HepG2 (cell line): ENCODE measurements around the gene CKAP2L. TPM values are rescaled to one million over a fixed set of nuclear protein-coding genes. Genes with fewer than 3 reads are reported as not detected.

Experiments used
- KAT7 ChIP-seq: IDR thresholded peaks from 2 replicates; pipeline ENCODE4 v1.6.1; 2018; ENCODE audit warnings: borderline replicate concordance, missing compliant biosample characterization
- KDM1A ChIP-seq: IDR thresholded peaks from 2 replicates; pipeline ENCODE4 v1.6.1; 2016; ENCODE audit warnings: missing compliant biosample characterization
- MBD4 ChIP-seq: IDR thresholded peaks from 2 replicates; pipeline ENCODE4 v1.6.1; 2012; ENCODE audit warnings: low read length, inconsistent platforms, borderline replicate concordance
- MYC ChIP-seq: sonication (generic); formaldehyde crosslinking; IDR thresholded peaks from 2 replicates; pipeline ENCODE4 v1.9.0; 2021; ENCODE audit warnings: missing genetic modification reagents, borderline replicate concordance
- NKX3-1 ChIP-seq: sonication (generic); formaldehyde crosslinking; IDR thresholded peaks from 2 replicates; pipeline ENCODE4 v1.5.0; 2020; ENCODE audit warnings: missing genetic modification reagents
- RARA ChIP-seq: IDR thresholded peaks from 2 replicates; pipeline ENCODE4 v1.6.1; 2016; ENCODE audit warnings: missing genetic modification reagents, missing compliant biosample characterization
- SALL1 ChIP-seq: sonication (generic); formaldehyde crosslinking; IDR thresholded peaks from 2 replicates; pipeline ENCODE4 v1.8.0; 2022; ENCODE audit warnings: mild to moderate bottlenecking, missing genetic modification reagents
- SAP130 ChIP-seq: IDR thresholded peaks from 2 replicates; pipeline ENCODE4 v1.6.1; 2016; ENCODE audit warnings: low read depth
- TGIF2 ChIP-seq: IDR thresholded peaks from 2 replicates; pipeline ENCODE4 v1.6.1; 2016; ENCODE audit warnings: control low read depth, missing compliant biosample characterization
- ZFP62 ChIP-seq: sonication (generic); formaldehyde crosslinking; IDR thresholded peaks from 2 replicates; pipeline ENCODE4 v1.4.0; 2020; ENCODE audit warnings: missing genetic modification reagents
- ZNF101 ChIP-seq: sonication (generic); formaldehyde crosslinking; IDR thresholded peaks from 2 replicates; pipeline ENCODE4 v1.4.0; 2020; ENCODE audit warnings: mild to moderate bottlenecking, low read depth, missing genetic modification reagents, borderline replicate concordance
- ZNF607 ChIP-seq: sonication (generic); formaldehyde crosslinking; IDR thresholded peaks from 2 replicates; pipeline ENCODE4 v1.5.1; 2020; ENCODE audit warnings: missing genetic modification reagents, mild to moderate bottlenecking, borderline replicate concordance
- ZNF678 ChIP-seq: sonication (generic); formaldehyde crosslinking; IDR thresholded peaks from 2 replicates; pipeline ENCODE4 v1.4.0; 2020; ENCODE audit warnings: mild to moderate bottlenecking, missing genetic modification reagents
- ZNF879 ChIP-seq: sonication (generic); formaldehyde crosslinking; IDR thresholded peaks from 2 replicates; pipeline ENCODE4 v1.8.1; 2023; ENCODE audit warnings: missing genetic modification reagents
- ZNF883 ChIP-seq: sonication (generic); formaldehyde crosslinking; IDR thresholded peaks from 2 replicates; pipeline ENCODE4 v1.5.1; 2020; ENCODE audit warnings: mild to moderate bottlenecking, missing genetic modification reagents; ENCODE audit errors: not compliant biosample characterization
- polyA plus RNA-seq, 8 experiments: library from polyadenylated mRNA; depleted of rRNA in 3 of 8; stranded (reverse) in 7 of 8; unstranded in 1 of 8; fragments of >200 nt; fragmentation: Illumina TruSeq in 4 of 8; extraction: Trizol in 4 of 8; gene quantifications; 2 replicates each; pipeline versions ENCODE4 v1.2.1 to v1.2.3, GENCODE V29; 2011 to 2016; ENCODE audit warnings: low read depth in 4 of 8, missing spikeins in 1 of 8, mixed read lengths in 1 of 8; ENCODE audit not compliant: insufficient read depth in 1 of 8
- total RNA-seq, 5 experiments: library from RNA; depleted of rRNA; stranded (reverse); fragments of >200 nt; fragmentation: Illumina TruSeq; extraction: Trizol; gene quantifications; 2 replicates each; pipeline ENCODE4 v1.2.3, GENCODE V29; 2016; ENCODE audit warnings: low read depth in 1 of 5
- TF ChIP-seq, protein P1 (sequence below): sonication (generic); formaldehyde crosslinking; conservative IDR thresholded peaks from 2 replicates; pipeline ENCODE4 v1.4.0; 2020; ENCODE audit warnings: mild to moderate bottlenecking, missing genetic modification reagents, moderate library complexity
- TF ChIP-seq, protein P2 (sequence below): sonication (generic); formaldehyde crosslinking; IDR thresholded peaks from 2 replicates; pipeline ENCODE4 v1.5.0; 2020; ENCODE audit warnings: mild to moderate bottlenecking, missing genetic modification reagents
- TF ChIP-seq, protein P3 (sequence below): sonication (generic); formaldehyde crosslinking; IDR thresholded peaks from 2 replicates; pipeline ENCODE4 v1.4.0; 2020; ENCODE audit warnings: missing genetic modification reagents, low read depth, mild to moderate bottlenecking, borderline replicate concordance
- TF ChIP-seq, protein P4 (sequence below): sonication (generic); formaldehyde crosslinking; IDR thresholded peaks from 2 replicates; pipeline ENCODE4 v1.4.0; 2020; ENCODE audit warnings: missing genetic modification reagents
- TF ChIP-seq, protein P5 (sequence below): fragments of 450-650 bp; IDR thresholded peaks from 2 replicates; pipeline ENCODE4 v1.6.1; 2017

The CKAP2L gene
- total and polyA plus RNA-seq, 2 of the 13 experiments (the other 11 are each of a cell fraction or from before 2014, with no cell fraction given): 7.1 to 9.5 TPM

DNA sequence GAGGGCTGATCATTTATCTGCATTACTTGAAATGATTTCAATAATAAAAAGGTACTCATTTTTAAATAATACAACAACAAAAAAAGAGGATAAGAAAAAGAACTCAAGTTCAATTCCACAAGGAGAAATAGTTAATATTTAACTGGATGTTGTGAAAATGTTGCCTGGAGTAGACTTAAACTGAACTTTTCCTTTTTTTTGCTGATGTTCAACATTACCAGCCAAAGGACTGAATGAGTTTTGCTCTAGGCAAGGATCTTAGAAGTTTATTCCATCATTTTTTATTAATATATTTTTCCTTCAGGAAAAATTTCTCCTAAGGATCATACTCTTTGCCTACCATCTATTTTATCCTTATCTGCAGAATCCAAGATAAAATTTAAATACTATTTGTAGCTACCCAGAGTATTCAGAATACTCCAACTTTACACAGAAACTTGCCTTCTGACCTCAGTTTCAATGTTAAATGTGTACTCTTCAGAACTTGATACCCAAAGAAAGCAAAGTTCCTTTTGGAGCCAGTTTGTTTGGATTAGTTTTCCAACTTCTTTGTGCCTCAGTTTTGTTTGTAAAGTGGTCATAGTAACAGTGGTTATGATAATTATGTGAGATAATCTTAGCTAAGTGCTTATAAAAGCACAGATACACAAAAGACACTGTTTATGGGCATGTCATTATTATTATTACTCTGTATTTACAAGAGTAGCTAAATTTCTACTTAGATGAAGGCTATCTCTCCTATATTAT lies 12.8 kb downstream of the CKAP2L start (continued):
- TF ChIP-seq KAT7 (CRISPR knock-in tag) (no peak), SALL1 (no peak), SAP130 (CRISPR knock-in tag) (no peak), ZFP62 (no peak), ZNF879 (CRISPR knock-in tag) (no peak), NKX3-1 (CRISPR knock-in tag) (no peak), KDM1A (no peak), MBD4 (0 out of 2 replicates have a peak, but pooled peaks have one; percentile 42), MYC (CRISPR knock-in tag) (no peak), ZNF101 (CRISPR knock-in tag) (no peak), TGIF2 (CRISPR knock-in tag) (no peak), RARA (peak; percentile 11; the same call in 1 of the 2 replicates), ZNF678 (CRISPR knock-in tag) (no peak), ZNF607 (CRISPR knock-in tag) (no peak), ZNF883 (no peak)
- TF ChIP-seq, protein P1, sequence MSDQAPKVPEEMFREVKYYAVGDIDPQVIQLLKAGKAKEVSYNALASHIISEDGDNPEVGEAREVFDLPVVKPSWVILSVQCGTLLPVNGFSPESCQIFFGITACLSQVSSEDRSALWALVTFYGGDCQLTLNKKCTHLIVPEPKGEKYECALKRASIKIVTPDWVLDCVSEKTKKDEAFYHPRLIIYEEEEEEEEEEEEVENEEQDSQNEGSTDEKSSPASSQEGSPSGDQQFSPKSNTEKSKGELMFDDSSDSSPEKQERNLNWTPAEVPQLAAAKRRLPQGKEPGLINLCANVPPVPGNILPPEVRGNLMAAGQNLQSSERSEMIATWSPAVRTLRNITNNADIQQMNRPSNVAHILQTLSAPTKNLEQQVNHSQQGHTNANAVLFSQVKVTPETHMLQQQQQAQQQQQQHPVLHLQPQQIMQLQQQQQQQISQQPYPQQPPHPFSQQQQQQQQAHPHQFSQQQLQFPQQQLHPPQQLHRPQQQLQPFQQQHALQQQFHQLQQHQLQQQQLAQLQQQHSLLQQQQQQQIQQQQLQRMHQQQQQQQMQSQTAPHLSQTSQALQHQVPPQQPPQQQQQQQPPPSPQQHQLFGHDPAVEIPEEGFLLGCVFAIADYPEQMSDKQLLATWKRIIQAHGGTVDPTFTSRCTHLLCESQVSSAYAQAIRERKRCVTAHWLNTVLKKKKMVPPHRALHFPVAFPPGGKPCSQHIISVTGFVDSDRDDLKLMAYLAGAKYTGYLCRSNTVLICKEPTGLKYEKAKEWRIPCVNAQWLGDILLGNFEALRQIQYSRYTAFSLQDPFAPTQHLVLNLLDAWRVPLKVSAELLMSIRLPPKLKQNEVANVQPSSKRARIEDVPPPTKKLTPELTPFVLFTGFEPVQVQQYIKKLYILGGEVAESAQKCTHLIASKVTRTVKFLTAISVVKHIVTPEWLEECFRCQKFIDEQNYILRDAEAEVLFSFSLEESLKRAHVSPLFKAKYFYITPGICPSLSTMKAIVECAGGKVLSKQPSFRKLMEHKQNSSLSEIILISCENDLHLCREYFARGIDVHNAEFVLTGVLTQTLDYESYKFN (CRISPR knock-in tag): peak; percentile 58
- TF ChIP-seq, protein P2, sequence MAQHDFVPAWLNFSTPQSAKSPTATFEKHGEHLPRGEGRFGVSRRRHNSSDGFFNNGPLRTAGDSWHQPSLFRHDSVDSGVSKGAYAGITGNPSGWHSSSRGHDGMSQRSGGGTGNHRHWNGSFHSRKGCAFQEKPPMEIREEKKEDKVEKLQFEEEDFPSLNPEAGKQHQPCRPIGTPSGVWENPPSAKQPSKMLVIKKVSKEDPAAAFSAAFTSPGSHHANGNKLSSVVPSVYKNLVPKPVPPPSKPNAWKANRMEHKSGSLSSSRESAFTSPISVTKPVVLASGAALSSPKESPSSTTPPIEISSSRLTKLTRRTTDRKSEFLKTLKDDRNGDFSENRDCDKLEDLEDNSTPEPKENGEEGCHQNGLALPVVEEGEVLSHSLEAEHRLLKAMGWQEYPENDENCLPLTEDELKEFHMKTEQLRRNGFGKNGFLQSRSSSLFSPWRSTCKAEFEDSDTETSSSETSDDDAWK (CRISPR knock-in tag): no peak
- TF ChIP-seq, protein P3, sequence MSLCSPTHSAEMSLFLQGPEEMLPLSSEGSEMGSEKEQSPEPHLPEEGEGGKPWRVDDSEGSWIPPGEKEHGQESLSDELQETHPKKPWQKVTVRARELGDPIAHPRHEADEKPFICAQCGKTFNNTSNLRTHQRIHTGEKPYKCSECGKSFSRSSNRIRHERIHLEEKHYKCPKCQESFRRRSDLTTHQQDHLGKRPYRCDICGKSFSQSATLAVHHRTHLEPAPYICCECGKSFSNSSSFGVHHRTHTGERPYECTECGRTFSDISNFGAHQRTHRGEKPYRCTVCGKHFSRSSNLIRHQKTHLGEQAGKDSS (CRISPR knock-in tag): no peak
- TF ChIP-seq, protein P4, sequence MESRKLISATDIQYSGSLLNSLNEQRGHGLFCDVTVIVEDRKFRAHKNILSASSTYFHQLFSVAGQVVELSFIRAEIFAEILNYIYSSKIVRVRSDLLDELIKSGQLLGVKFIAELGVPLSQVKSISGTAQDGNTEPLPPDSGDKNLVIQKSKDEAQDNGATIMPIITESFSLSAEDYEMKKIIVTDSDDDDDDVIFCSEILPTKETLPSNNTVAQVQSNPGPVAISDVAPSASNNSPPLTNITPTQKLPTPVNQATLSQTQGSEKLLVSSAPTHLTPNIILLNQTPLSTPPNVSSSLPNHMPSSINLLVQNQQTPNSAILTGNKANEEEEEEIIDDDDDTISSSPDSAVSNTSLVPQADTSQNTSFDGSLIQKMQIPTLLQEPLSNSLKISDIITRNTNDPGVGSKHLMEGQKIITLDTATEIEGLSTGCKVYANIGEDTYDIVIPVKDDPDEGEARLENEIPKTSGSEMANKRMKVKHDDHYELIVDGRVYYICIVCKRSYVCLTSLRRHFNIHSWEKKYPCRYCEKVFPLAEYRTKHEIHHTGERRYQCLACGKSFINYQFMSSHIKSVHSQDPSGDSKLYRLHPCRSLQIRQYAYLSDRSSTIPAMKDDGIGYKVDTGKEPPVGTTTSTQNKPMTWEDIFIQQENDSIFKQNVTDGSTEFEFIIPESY (CRISPR knock-in tag): no peak
- TF ChIP-seq, protein P5, sequence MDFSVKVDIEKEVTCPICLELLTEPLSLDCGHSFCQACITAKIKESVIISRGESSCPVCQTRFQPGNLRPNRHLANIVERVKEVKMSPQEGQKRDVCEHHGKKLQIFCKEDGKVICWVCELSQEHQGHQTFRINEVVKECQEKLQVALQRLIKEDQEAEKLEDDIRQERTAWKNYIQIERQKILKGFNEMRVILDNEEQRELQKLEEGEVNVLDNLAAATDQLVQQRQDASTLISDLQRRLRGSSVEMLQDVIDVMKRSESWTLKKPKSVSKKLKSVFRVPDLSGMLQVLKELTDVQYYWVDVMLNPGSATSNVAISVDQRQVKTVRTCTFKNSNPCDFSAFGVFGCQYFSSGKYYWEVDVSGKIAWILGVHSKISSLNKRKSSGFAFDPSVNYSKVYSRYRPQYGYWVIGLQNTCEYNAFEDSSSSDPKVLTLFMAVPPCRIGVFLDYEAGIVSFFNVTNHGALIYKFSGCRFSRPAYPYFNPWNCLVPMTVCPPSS: no peak
